Iris pigment epithelial cell (primary cell): Measurements from ENCODE around the gene MAN1B1.

Experiments
- DNase-seq: peaks from one replicate; pipeline ENCODE4 v3.0.0-alpha.2; 2011; ENCODE audit warnings: low read depth

Gene MAN1B1

GRCh38 chr9:137147091-137147792, 60.5 kb downstream of the MAN1B1 start:
- DNase-seq = no peak

- no peak for DNase-seq
These were observed 61.0 kb downstream of the MAN1B1 start for GRCh38 chr9:137147793-137148160.

- DNase-seq = no peak
These were observed 61.5 kb downstream of the MAN1B1 start for GRCh38 chr9:137148242-137148641.

- DNase-seq = no peak
These were observed 61.9 kb downstream of the MAN1B1 start for GRCh38 chr9:137148661-137149060.

GRCh38 chr9:137149363-137149762, 62.6 kb downstream of the MAN1B1 start:
- no peak for DNase-seq

GRCh38 chr9:137149942-137150616, 63.3 kb downstream of the MAN1B1 start:
- no peak for DNase-seq

GRCh38 chr9:137150617-137151457, 64.1 kb downstream of the MAN1B1 start:
- DNase-seq = peak; percentile 39

- DNase-seq = no peak
These were observed 66.1 kb downstream of the MAN1B1 start for GRCh38 chr9:137152844-137153405.

- DNase-seq = peak; percentile 47
These were observed 70.0 kb downstream of the MAN1B1 start for GRCh38 chr9:137156567-137157375.

- no peak for DNase-seq
These were observed 71.0 kb downstream of the MAN1B1 start for GRCh38 chr9:137157618-137158415.

- no peak for DNase-seq
These were observed 71.8 kb downstream of the MAN1B1 start for GRCh38 chr9:137158625-137159024.
